Measurements from ENCODE around the gene STX16.

Gene STX16

DNA sequence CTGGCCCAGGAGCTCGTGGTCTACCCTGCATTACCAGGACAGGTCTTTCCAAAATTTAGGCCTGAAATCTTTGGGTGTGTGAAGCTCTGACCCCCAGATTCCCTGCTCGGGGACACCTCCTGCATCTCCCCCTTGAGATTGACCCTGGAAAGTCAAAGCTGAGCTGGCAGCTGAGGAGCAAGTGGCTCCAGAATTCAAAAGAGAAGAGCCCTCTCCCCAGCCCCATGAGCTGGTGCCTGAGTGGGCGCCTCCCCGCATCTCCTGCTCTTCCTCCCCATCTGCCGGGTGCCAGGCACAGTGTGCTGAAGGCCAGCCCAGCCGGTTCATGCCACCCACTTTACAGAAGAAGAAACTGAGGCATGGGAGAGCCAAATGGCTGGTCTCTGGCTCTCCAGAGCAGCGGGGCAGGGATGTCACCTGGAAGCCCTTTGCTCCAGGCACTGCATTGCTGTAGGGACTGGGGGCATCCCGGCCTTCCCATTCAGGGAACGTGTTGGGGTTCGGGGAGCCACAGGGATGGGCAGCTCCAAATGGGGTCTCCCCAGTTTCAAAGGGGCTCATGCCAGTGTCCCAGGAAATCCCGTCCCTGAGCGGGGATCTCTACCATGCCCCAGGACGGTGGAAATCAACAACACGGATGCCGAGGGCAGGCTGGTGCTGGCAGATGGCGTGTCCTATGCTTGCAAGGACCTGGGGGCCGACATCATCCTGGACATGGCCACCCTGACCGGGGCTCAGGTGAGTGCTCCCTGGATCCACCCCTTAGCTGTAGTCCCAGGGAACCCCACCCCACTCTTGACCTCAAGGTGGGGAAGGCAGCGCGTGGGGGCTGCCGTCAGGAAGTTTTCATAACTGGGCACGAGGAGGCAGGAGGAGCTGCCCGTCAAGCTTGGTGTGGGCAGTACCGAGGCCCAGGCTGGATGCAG, 62.0 kb downstream of the STX16 start:
- no peak for DNase-seq (ENCODE audit: low read depth)
- no peak overlapping the region for H3K4me3 ChIP-seq (ENCODE audit: low read length)
- TF ChIP-seq, protein P1, sequence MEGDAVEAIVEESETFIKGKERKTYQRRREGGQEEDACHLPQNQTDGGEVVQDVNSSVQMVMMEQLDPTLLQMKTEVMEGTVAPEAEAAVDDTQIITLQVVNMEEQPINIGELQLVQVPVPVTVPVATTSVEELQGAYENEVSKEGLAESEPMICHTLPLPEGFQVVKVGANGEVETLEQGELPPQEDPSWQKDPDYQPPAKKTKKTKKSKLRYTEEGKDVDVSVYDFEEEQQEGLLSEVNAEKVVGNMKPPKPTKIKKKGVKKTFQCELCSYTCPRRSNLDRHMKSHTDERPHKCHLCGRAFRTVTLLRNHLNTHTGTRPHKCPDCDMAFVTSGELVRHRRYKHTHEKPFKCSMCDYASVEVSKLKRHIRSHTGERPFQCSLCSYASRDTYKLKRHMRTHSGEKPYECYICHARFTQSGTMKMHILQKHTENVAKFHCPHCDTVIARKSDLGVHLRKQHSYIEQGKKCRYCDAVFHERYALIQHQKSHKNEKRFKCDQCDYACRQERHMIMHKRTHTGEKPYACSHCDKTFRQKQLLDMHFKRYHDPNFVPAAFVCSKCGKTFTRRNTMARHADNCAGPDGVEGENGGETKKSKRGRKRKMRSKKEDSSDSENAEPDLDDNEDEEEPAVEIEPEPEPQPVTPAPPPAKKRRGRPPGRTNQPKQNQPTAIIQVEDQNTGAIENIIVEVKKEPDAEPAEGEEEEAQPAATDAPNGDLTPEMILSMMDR (IDR thresholded peaks at IDR 0.05; ENCODE audit: insufficient read depth, low read depth, low read length, missing control alignments) = no peak

DNA sequence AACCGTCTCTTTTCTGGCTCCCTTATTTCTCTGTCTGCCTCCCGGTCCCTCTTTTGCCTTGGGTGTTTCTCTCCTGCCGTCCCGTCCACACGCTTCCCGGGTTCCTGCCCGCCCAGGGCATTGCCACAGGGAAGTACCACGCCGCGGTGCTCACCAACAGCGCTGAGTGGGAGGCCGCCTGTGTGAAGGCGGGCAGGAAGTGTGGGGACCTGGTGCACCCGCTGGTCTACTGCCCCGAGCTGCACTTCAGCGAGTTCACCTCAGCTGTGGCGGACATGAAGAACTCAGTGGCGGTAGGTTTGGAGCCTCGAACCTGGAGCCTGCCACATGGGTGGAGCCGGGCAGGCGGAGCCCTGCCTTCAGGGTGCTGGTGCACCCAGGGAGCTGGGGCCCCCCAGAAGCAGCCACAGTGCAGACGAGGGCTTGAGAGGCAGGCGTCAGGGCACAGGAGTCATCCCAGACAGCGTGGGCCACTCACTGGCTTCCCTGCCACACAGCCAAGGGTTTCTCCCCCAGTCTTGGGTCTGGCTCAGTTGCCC, 62.8 kb downstream of the STX16 start:
- no peak overlapping the region for H3K4me3 ChIP-seq (ENCODE audit: low read length)
- TF ChIP-seq, protein P1 (IDR thresholded peaks at IDR 0.05; ENCODE audit: insufficient read depth, low read depth, low read length, missing control alignments) = no peak
- no peak for DNase-seq (ENCODE audit: low read depth)

DNA sequence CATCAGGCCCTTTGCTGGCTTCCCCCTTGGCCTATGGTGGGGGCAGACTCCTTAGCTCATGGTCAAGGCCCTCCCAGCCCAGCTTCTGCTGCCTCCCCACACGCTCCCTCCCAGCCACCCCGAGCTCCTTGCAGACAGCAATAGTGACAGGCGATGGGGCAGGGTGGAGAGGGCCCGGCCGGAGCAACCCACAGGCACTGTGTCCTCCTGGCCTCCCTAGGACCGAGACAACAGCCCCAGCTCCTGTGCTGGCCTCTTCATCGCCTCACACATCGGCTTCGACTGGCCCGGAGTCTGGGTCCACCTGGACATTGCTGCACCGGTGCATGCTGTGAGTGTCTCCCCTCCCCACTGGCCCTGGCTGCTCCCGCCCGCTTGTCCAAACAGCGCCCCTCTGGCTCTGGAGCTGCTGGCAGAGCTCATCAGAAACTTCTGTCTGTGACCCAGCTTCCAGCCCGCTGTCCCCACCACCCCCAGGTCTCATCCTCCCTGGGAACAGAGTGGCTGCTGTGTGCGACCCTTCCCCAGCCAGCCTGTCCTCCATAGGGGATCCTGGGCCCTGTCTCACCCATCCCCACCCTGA, 63.3 kb downstream of the STX16 start:
- no peak overlapping the region for H3K4me3 ChIP-seq (ENCODE audit: low read length)
- TF ChIP-seq, protein P1 (IDR thresholded peaks at IDR 0.05; ENCODE audit: insufficient read depth, low read depth, low read length, missing control alignments) = no peak
- DNase-seq (ENCODE audit: low read depth) = no peak

DNA sequence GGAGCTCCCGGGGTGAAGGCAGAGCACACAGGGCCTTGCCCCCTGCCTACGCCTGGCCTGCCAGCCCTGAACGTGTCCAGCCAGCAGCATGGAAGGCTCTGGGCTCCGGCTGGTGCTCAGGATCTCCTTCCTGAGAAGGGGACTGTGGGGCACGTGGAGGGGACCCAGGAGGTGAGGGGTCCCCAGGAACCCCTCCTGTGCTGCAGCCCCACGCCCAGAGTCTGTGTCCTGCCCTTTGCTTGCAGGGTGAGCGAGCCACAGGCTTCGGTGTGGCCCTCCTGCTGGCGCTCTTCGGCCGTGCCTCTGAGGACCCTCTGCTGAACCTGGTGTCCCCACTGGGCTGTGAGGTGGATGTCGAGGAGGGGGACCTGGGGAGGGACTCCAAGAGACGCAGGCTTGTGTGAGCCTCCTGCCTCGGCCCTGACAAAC, 63.9 kb downstream of the STX16 start:
- DNase-seq (ENCODE audit: low read depth) = no peak
- TF ChIP-seq, protein P1 (IDR thresholded peaks at IDR 0.05; ENCODE audit: insufficient read depth, low read depth, low read length, missing control alignments) = no peak
- H3K4me3 ChIP-seq (ENCODE audit: low read length) = no peak overlapping the region

DNA sequence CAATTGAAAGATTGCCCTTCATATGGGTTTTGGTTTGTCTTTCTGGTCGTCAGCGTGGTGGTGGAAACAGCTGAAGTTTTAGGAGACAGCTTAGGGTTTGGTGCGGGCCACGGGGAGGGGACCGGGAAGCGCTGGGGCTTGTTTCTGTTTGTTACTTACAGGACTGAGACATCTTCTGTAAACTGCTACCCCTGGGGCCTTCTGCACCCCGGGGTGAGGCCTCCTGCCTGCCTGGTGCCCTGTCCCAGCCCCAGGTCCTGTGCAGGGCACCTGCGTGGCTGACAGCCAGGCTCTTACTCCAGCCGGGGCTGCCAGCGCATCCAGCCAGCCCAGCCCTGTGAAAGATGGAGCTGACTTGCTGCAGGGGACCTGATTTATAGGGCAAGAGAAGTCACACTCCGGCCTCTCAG, 64.3 kb downstream of the STX16 start:
- TF ChIP-seq, protein P1 (IDR thresholded peaks at IDR 0.05; ENCODE audit: insufficient read depth, low read depth, low read length, missing control alignments) = no peak
- DNase-seq (ENCODE audit: low read depth) = no peak
- no peak overlapping the region for H3K4me3 ChIP-seq (ENCODE audit: low read length)

DNA sequence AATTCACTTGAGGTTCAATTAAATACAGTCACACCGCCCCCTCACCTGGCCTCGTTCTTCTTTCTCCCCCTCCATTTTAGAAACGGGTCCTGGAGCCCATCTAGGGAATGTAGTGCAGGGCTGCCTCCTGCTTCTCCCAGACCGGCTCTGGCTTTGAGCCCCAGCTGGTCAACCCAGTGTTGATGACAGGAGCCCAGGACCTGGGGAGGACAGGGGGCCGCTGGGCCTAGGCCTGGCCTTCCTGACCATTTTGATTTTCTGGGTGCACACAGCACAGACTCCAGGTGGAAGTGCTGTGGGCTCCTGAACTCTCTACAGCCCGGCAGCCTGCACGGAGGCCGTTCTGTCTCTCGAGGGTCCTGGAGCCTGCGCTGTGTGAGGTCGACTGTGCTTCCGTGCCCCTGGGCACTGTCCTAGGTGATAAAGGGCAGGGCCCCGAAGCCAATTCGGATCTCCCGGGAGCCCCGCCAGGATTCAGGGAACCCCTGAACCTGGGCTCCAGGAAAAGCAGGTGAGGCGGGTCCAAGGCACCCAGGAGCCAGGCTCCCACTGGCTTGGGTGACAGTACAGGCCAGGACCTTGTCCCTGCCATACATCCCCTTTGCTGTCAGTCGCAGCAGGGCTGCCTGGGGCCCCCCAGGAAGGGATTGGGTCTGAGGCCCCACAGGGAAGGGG, 64.9 kb downstream of the STX16 start:
- DNase-seq (ENCODE audit: low read depth) = no peak
- no peak overlapping the region for H3K4me3 ChIP-seq (ENCODE audit: low read length)
- TF ChIP-seq, protein P1 (IDR thresholded peaks at IDR 0.05; ENCODE audit: insufficient read depth, low read depth, low read length, missing control alignments) = no peak
